A673 (cell line): ENCODE measurements around the gene PHETA1.

ENCODE experiments used
- EZH2 ChIP-seq: fragments of 200-600 bp; sonication (generic); IDR thresholded peaks from 2 replicates; pipeline ENCODE4 v1.6.1; 2017; ENCODE audit warnings: borderline replicate concordance, low read depth, mild to moderate bottlenecking, mixed read lengths, antibody characterized with exemption, low read length; ENCODE audit not compliant: poor library complexity, severe bottlenecking
- TF ChIP-seq, protein P1 (sequence below): fragments of 300-800, 200-600 bp; sonication (generic); conservative IDR thresholded peaks from 2 replicates; pipeline ENCODE4 v1.5.1; 2017; ENCODE audit warnings: low read depth, mild to moderate bottlenecking, antibody characterized with exemption, low read length, moderate library complexity, mixed read lengths

DNA sequence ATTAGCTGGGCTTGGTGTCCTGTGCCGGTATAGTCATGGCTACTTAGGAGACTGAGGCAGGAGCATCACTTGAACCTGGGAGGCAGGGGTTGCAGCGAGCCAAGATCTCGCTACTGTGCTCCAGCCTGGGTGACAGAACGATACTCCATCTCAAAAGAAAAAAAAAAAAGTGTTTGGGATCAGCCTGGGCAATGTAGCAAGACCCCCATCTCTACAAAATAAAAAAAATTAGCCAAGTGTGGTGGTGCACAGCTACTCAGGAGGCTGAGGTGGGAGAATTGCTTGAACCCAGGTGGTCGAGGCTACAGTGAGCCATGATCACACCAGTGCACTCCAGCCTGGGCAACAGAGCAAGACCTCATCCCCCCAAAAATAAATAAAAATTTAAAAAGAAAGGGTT, 47.6 kb downstream of the PHETA1 start:
- TF ChIP-seq, protein P1, sequence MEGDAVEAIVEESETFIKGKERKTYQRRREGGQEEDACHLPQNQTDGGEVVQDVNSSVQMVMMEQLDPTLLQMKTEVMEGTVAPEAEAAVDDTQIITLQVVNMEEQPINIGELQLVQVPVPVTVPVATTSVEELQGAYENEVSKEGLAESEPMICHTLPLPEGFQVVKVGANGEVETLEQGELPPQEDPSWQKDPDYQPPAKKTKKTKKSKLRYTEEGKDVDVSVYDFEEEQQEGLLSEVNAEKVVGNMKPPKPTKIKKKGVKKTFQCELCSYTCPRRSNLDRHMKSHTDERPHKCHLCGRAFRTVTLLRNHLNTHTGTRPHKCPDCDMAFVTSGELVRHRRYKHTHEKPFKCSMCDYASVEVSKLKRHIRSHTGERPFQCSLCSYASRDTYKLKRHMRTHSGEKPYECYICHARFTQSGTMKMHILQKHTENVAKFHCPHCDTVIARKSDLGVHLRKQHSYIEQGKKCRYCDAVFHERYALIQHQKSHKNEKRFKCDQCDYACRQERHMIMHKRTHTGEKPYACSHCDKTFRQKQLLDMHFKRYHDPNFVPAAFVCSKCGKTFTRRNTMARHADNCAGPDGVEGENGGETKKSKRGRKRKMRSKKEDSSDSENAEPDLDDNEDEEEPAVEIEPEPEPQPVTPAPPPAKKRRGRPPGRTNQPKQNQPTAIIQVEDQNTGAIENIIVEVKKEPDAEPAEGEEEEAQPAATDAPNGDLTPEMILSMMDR: no peak
- TF ChIP-seq EZH2: no peak
